HepG2 (cell line): Measurements from ENCODE around the gene ACADSB. TPM values are rescaled to one million over a fixed set of nuclear protein-coding genes. Genes with fewer than 3 reads are reported as not detected.

Source experiments
- ATAC-seq: fragments of 200-7000 bp; cut with Tn5 transposase; 3 replicates; pipeline ENCODE4 v1.9.1; 2020; ENCODE audit warnings: mild to moderate bottlenecking, moderate library complexity
- BruUV-seq: library from RNA; stranded (reverse); fragments of 400-500 nt; replicated peaks from 2 replicates; lab custom pipeline; 2021; lab: Mats Ljungman, UMichigan
- CTCF ChIA-PET: fragments of 300-600 bp; formaldehyde crosslinking; extraction: SDS; loops from one replicate; lab custom pipeline; 2021; ENCODE audit warnings: low total read pairs, inconsistent platforms, low intra/inter-chr PET ratio; lab: Yijun Ruan, JAX
- POLR2A ChIA-PET: fragments of 350-600 bp; sonication (Branson Sonifier 250); formaldehyde crosslinking; loops from one replicate; lab custom pipeline; 2020; ENCODE audit warnings: antibody characterized with exemption, inconsistent platforms; lab: Yijun Ruan, JAX
- DNase-seq: peaks from one replicate; pipeline ENCODE4 v3.0.0-alpha.2; 2015; ENCODE audit warnings: low spot score
- FAIRE-seq: peaks from 3 replicates; lab custom pipeline; 2011; peaks lifted over from hg19 to GRCh38; lab: Jason Lieb, UNC
- H2AFZ ChIP-seq: one replicate; pipeline ENCODE4 v1.6.1; 2011; ENCODE audit warnings: low read length, inconsistent platforms
- H3K27ac ChIP-seq: fragments of 300-600 bp; 3 replicates; pipeline ENCODE4 v1.8.0; 2011; ENCODE audit warnings: mixed run types, mild to moderate bottlenecking, mixed read lengths, low read length, inconsistent platforms; ENCODE audit not compliant: insufficient read depth; ENCODE audit errors: extremely low read length
- H3K27me3 ChIP-seq, 2 experiments: fragments of 200-600 bp in 1 of 2; 2 replicates in 1 of 2; 3 replicates in 1 of 2; pipeline versions ENCODE4 v1.6.0 to v1.8.0; 2011; ENCODE audit warnings: low read length in 2 of 2, mild to moderate bottlenecking in 2 of 2, moderate library complexity in 2 of 2, inconsistent platforms in 1 of 2; ENCODE audit not compliant: insufficient read depth in 2 of 2, control insufficient read depth in 1 of 2
- H3K36me3 ChIP-seq, 2 experiments: fragments of 200-600 bp in 1 of 2; replicated peaks in 1 of 2; 2 replicates in 1 of 2; 3 replicates in 1 of 2; pipeline versions ENCODE4 v1.5.1 to v1.8.0; 2011; ENCODE audit warnings: low read length in 2 of 2, inconsistent platforms in 1 of 2; ENCODE audit not compliant: insufficient read depth in 2 of 2, control insufficient read depth in 1 of 2
- H3K4me1 ChIP-seq: 2 replicates; pipeline ENCODE4 v1.5.1; 2012; ENCODE audit warnings: low read length, inconsistent platforms; ENCODE audit not compliant: insufficient read depth
- H3K4me2 ChIP-seq: 2 replicates; pipeline ENCODE4 v1.6.0; 2011; ENCODE audit warnings: low read depth, low read length, inconsistent platforms
- H3K4me3 ChIP-seq, 3 experiments: fragments of 200-600 bp in 1 of 3; sonication (generic), shearing (Covaris generic) in 1 of 3; replicated peaks in 1 of 3; 2 replicates each; pipeline ENCODE4 v1.5.1; 2011 to 2016; ENCODE audit warnings: low read length in 3 of 3, inconsistent platforms in 2 of 3, low read depth in 2 of 3, mild to moderate bottlenecking in 2 of 3, control low read depth in 1 of 3, mixed read lengths in 1 of 3; ENCODE audit not compliant: insufficient read depth in 1 of 3
- H3K79me2 ChIP-seq: one replicate; pipeline ENCODE4 v1.6.1; 2011; ENCODE audit warnings: low read length, inconsistent platforms; ENCODE audit not compliant: insufficient read depth
- H3K9ac ChIP-seq: 2 replicates; pipeline ENCODE4 v1.6.0; 2011; ENCODE audit warnings: mild to moderate bottlenecking, low read depth, low read length, inconsistent platforms; ENCODE audit not compliant: insufficient read depth
- H3K9me3 ChIP-seq: 2 replicates; pipeline ENCODE4 v1.5.1; 2012; ENCODE audit warnings: mild to moderate bottlenecking, low read length
- H4K20me1 ChIP-seq: 2 replicates; pipeline ENCODE4 v1.6.0; 2011; ENCODE audit warnings: inconsistent platforms, mild to moderate bottlenecking, low read length, moderate library complexity; ENCODE audit not compliant: insufficient read depth
- GATA4 ChIP-seq: sonication (generic); IDR thresholded peaks from 2 replicates; pipeline ENCODE4 v1.6.1; 2016; ENCODE audit warnings: antibody characterized with exemption, low read depth, borderline replicate concordance
- HNF4A ChIP-seq: sonication (generic); formaldehyde crosslinking; IDR thresholded peaks from 2 replicates; pipeline ENCODE4 v1.4.0; 2020; ENCODE audit warnings: missing genetic modification reagents
- ISL2 ChIP-seq: sonication (generic); formaldehyde crosslinking; IDR thresholded peaks from 2 replicates; pipeline ENCODE4 v1.5.0; 2020; ENCODE audit warnings: missing genetic modification reagents
- MED1 ChIP-seq: sonication (generic); formaldehyde crosslinking; IDR thresholded peaks from 2 replicates; pipeline ENCODE4 v1.4.0; 2020; ENCODE audit warnings: missing genetic modification reagents
- NPAS2 ChIP-seq: sonication (generic); formaldehyde crosslinking; IDR thresholded peaks from 2 replicates; pipeline ENCODE4 v1.8.0; 2022; ENCODE audit warnings: mild to moderate bottlenecking, missing genetic modification reagents, borderline replicate concordance
- NR2F6 ChIP-seq, 2 experiments: IDR thresholded peaks; 2 replicates each; pipeline ENCODE4 v1.6.1; 2016; ENCODE audit warnings: antibody characterized with exemption in 1 of 2, mild to moderate bottlenecking in 1 of 2
- POLR2AphosphoS5 ChIP-seq: IDR thresholded peaks from 2 replicates; pipeline ENCODE4 v1.6.1; 2012; ENCODE audit warnings: low read depth, low read length
- SOX6 ChIP-seq, 2 experiments: fragments of 450-650 bp in 1 of 2; sonication (generic) in 1 of 2; formaldehyde crosslinking in 1 of 2; IDR thresholded peaks; 2 replicates each; pipeline versions ENCODE4 v1.4.0 to v1.6.1; 2017 to 2020; ENCODE audit warnings: antibody characterized with exemption in 1 of 2, mild to moderate bottlenecking in 1 of 2, missing genetic modification reagents in 1 of 2
- TBX3 ChIP-seq: fragments of 450-650 bp; IDR thresholded peaks from 2 replicates; pipeline ENCODE4 v1.6.1; 2017; ENCODE audit warnings: antibody characterized with exemption, mild to moderate bottlenecking, inconsistent platforms, borderline replicate concordance
- ZBED4 ChIP-seq: sonication (generic); formaldehyde crosslinking; IDR thresholded peaks from 2 replicates; pipeline ENCODE4 v1.4.0; 2020; ENCODE audit warnings: missing genetic modification reagents, borderline replicate concordance
- ZNF10 ChIP-seq: sonication (generic); formaldehyde crosslinking; IDR thresholded peaks from 2 replicates; pipeline ENCODE4 v1.4.0; 2020; ENCODE audit warnings: mild to moderate bottlenecking, low read depth, missing genetic modification reagents, borderline replicate concordance
- ZNF121 ChIP-seq: sonication (generic); formaldehyde crosslinking; IDR thresholded peaks from 2 replicates; pipeline ENCODE4 v1.5.0; 2020; ENCODE audit warnings: mild to moderate bottlenecking, missing genetic modification reagents
- WGBS: methylation state at CpG from one replicate; pipeline ENCODE4 v1.1.6; 2017; ENCODE audit warnings: low lambda C conversion rate; 5-methylcytosine and 5-hydroxymethylcytosine counted together
- in situ Hi-C: cut with HindIII; loops from 2 replicates; pipeline ENCODE4 v1.10.0; 2017; ENCODE audit warnings: low pct_unique_long_range_greater_than_20kb; ENCODE audit not compliant: extremely low pct_ligation_motif_present
- intact Hi-C: fragments of 100-400 bp; cut with micrococcal nuclease; formaldehyde crosslinking; loops from one replicate; pipeline ENCODE4 v1.10.0; 2022; ENCODE audit not compliant: unreplicated experiment
- polyA plus RNA-seq, 8 experiments: library from polyadenylated mRNA; depleted of rRNA in 3 of 8; stranded (reverse) in 7 of 8; unstranded in 1 of 8; fragments of >200 nt; fragmentation: Illumina TruSeq in 4 of 8; extraction: Trizol in 4 of 8; gene quantifications; 2 replicates each; pipeline versions ENCODE4 v1.2.1 to v1.2.3, GENCODE V29; 2011 to 2016; ENCODE audit warnings: low read depth in 4 of 8, missing spikeins in 1 of 8, mixed read lengths in 1 of 8; ENCODE audit not compliant: insufficient read depth in 1 of 8
- total RNA-seq, 5 experiments: library from RNA; depleted of rRNA; stranded (reverse); fragments of >200 nt; fragmentation: Illumina TruSeq; extraction: Trizol; gene quantifications; 2 replicates each; pipeline ENCODE4 v1.2.3, GENCODE V29; 2016; ENCODE audit warnings: low read depth in 1 of 5
- TF ChIP-seq, protein P1 (sequence below): sonication (generic); formaldehyde crosslinking; conservative IDR thresholded peaks from 2 replicates; pipeline ENCODE4 v1.4.0; 2020; ENCODE audit warnings: mild to moderate bottlenecking, missing genetic modification reagents, moderate library complexity
- TF ChIP-seq, protein P2 (sequence below): sonication (generic); formaldehyde crosslinking; IDR thresholded peaks from 2 replicates; pipeline ENCODE4 v1.8.0; 2022; ENCODE audit warnings: missing genetic modification reagents, low read depth, mild to moderate bottlenecking, borderline replicate concordance

Gene ACADSB
- total and polyA plus RNA-seq, 2 of the 13 experiments (the other 11 are each of a cell fraction or from before 2014, with no cell fraction given), result 80.0 to 87.6 TPM

- TF ChIP-seq SOX6 (IDR thresholded peaks at IDR 0.05) (no peak), SOX6 (CRISPR knock-in tag; IDR thresholded peaks at IDR 0.05) (peak; percentile 21; the same call in 1 of the 2 replicates), NR2F6 (IDR thresholded peaks at IDR 0.05) (peak; percentile 14; the same call in 1 of the 2 replicates), NR2F6 (CRISPR knock-in tag; IDR thresholded peaks at IDR 0.05) (0 out of 2 replicates have a peak, but pooled peaks have one; percentile 9), HNF4A (CRISPR knock-in tag) (peak; percentile 71), MED1 (CRISPR knock-in tag) (peak; percentile 72), ISL2 (CRISPR knock-in tag) (0 out of 2 replicates have a peak, but pooled peaks have one; percentile 48)
- TF ChIP-seq, protein P1, sequence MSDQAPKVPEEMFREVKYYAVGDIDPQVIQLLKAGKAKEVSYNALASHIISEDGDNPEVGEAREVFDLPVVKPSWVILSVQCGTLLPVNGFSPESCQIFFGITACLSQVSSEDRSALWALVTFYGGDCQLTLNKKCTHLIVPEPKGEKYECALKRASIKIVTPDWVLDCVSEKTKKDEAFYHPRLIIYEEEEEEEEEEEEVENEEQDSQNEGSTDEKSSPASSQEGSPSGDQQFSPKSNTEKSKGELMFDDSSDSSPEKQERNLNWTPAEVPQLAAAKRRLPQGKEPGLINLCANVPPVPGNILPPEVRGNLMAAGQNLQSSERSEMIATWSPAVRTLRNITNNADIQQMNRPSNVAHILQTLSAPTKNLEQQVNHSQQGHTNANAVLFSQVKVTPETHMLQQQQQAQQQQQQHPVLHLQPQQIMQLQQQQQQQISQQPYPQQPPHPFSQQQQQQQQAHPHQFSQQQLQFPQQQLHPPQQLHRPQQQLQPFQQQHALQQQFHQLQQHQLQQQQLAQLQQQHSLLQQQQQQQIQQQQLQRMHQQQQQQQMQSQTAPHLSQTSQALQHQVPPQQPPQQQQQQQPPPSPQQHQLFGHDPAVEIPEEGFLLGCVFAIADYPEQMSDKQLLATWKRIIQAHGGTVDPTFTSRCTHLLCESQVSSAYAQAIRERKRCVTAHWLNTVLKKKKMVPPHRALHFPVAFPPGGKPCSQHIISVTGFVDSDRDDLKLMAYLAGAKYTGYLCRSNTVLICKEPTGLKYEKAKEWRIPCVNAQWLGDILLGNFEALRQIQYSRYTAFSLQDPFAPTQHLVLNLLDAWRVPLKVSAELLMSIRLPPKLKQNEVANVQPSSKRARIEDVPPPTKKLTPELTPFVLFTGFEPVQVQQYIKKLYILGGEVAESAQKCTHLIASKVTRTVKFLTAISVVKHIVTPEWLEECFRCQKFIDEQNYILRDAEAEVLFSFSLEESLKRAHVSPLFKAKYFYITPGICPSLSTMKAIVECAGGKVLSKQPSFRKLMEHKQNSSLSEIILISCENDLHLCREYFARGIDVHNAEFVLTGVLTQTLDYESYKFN, result peak; percentile 69
These were observed 25.5 kb downstream of the ACADSB start (continued) for GRCh38 chr10:123034332-123034731.

- no peak overlapping the region for H3K9ac ChIP-seq
- DNase-seq (peak; percentile 62), ATAC-seq (peak; percentile 90), FAIRE-seq (peak; percentile 60)
- H2AFZ ChIP-seq, result no peak overlapping the region
- no peaks in the 10 kb centered on the region for H4K20me1 ChIP-seq
- BruUV-seq, result no TSS peak
- 0 out of 2 replicates have a peak overlapping the region, but pooled peaks have one; percentile 24 for H3K4me2 ChIP-seq
- peaks cover 11 to 32% of the 10 kb centered on the region in 2 experiments for H3K36me3 ChIP-seq
- peak overlapping the region; percentile 63 for H3K27ac ChIP-seq
- no peak overlapping the region for H3K4me3 ChIP-seq
- no peaks in the 10 kb centered on the region for H3K9me3 ChIP-seq
- POLR2A ChIA-PET, result interaction anchor here (0.9 to 3.0 kb wide), 2 partner anchors 14 to 104 kb away, joined by 3 to 31 read pairs; no protein-coding TSS in a partner anchor
- CTCF ChIA-PET, result no interaction called here
- in situ Hi-C loops, result no loop called here
- no peaks in the 10 kb centered on the region for H3K27me3 ChIP-seq
- H3K4me1 ChIP-seq, result peaks cover 13% of the 10 kb centered on the region
- 44% methylated on average over 5 of the region's 8 CpGs for WGBS
- intact Hi-C loops, result loop anchor here (2.0 kb wide), 1 partner anchor 15 kb away; no protein-coding TSS in a partner anchor
- H3K79me2 ChIP-seq, result peaks cover 12% of the 10 kb centered on the region
- TF ChIP-seq ZNF121 (CRISPR knock-in tag) (peak; percentile 33; the same call in 1 of the 2 replicates), NPAS2 (CRISPR knock-in tag) (no peak), ZBED4 (CRISPR knock-in tag) (no peak), TBX3 (no peak), NR2F6 (IDR thresholded peaks at IDR 0.05) (peak; percentile 81), NR2F6 (CRISPR knock-in tag; IDR thresholded peaks at IDR 0.05) (peak; percentile 90), ZNF10 (CRISPR knock-in tag) (no peak), POLR2AphosphoS5 (no peak), GATA4 (no peak)
- TF ChIP-seq, protein P2, sequence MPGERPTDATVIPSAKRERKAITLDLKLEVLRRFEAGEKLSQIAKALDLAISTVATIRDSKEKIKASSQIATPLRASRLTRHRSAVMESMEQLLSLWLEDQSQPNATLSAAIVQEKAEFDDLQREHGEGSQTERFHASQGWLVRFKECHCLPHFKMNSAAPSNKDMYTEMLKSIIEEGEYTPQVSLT, result no peak
These were observed 26.8 kb downstream of the ACADSB start for GRCh38 chr10:123035467-123036086.
